Tibial nerve (tissue), 4 donors: ENCODE data around the gene AMOTL2. TPM values are rescaled to one million over a fixed set of nuclear protein-coding genes. Genes with fewer than 3 reads are reported as not detected.

Source experiments
- DNase-seq, 2 donors: peaks; one replicate each; pipeline ENCODE4 v3.0.0-alpha.2; 2019; ENCODE audit warnings: low spot score in 2 of 2
- H3K27ac ChIP-seq, 4 donors: fragments of 200-600 bp; sonication (generic) in 3 of 4; one replicate each; pipeline ENCODE4 v1.5.1; 2017 to 2019; ENCODE audit warnings: mild to moderate bottlenecking in 1 of 4
- H3K27me3 ChIP-seq, 2 donors: fragments of 200-600 bp; sonication (generic) in 1 of 2; one replicate each; pipeline versions ENCODE4 v1.5.1 to v1.6.0; 2017 to 2019
- H3K36me3 ChIP-seq, 3 donors: fragments of 200-600 bp; sonication (generic); one replicate each; pipeline ENCODE4 v1.5.1; 2018 to 2019
- H3K4me1 ChIP-seq, 4 donors: fragments of 200-600 bp; sonication (generic) in 3 of 4; one replicate each; pipeline ENCODE4 v1.5.1; 2017 to 2019
- H3K4me3 ChIP-seq, 4 donors: fragments of 200-600 bp; sonication (generic) in 3 of 4; one replicate each; pipeline ENCODE4 v1.5.1; 2017 to 2019; ENCODE audit warnings: mild to moderate bottlenecking in 1 of 4, moderate library complexity in 1 of 4
- H3K9me3 ChIP-seq, 4 donors: fragments of 200-600 bp; sonication (generic) in 3 of 4; one replicate each; pipeline ENCODE4 v1.5.1; 2017 to 2019
- EP300 ChIP-seq, 2 donors: sonication (generic); formaldehyde crosslinking; IDR thresholded peaks; one replicate each; pipeline ENCODE4 v1.6.1; 2017; ENCODE audit warnings: antibody characterized with exemption in 2 of 2, mild to moderate bottlenecking in 1 of 2
- POLR2A ChIP-seq, 2 donors: fragments of 450-650 bp; IDR thresholded peaks; one replicate each; pipeline ENCODE4 v1.6.1; 2017; ENCODE audit warnings: antibody characterized with exemption in 2 of 2, mild to moderate bottlenecking in 2 of 2, moderate library complexity in 2 of 2
- WGBS, 2 donors: methylation state at CpG; one replicate each; pipeline ENCODE4 v1.1.5; 2018; 5-methylcytosine and 5-hydroxymethylcytosine counted together
- total RNA-seq, 4 donors: library from RNA; depleted of rRNA; stranded (reverse); fragments of >200 nt; gene quantifications; one replicate each; pipeline ENCODE4 v1.1.0, GENCODE V29; 2016
- TF ChIP-seq, protein P1 (sequence below), 5 experiments: fragments of 200-600 bp in 3 of 5; fragments of 450-650 bp in 2 of 5; sonication (generic) in 3 of 5; IDR thresholded peaks; one replicate each; pipeline ENCODE4 v1.5.1; 2016 to 2019; ENCODE audit warnings: antibody characterized with exemption in 5 of 5, mild to moderate bottlenecking in 3 of 5, moderate library complexity in 2 of 5

The AMOTL2 gene
- total RNA-seq, 4 donors from 2014 or later, result 216 to 337 (median 255) TPM

- no peak for DNase-seq
- no peaks in the 10 kb centered on the region for H3K9me3 ChIP-seq
- WGBS, 2 donors, result 25 to 36% methylated on average over 10 of the region's 10 CpGs
- no peaks in the 10 kb centered on the region for H3K27me3 ChIP-seq
- H3K36me3 ChIP-seq, result peaks cover 9 to 75% (median 16%) of the 10 kb centered on the region in 3 donors
- TF ChIP-seq POLR2A (IDR thresholded peaks at IDR 0.05) (no peak), EP300 (IDR thresholded peaks at IDR 0.05) (peak in 1 of 2 donors; percentile 42)
- TF ChIP-seq, protein P1, sequence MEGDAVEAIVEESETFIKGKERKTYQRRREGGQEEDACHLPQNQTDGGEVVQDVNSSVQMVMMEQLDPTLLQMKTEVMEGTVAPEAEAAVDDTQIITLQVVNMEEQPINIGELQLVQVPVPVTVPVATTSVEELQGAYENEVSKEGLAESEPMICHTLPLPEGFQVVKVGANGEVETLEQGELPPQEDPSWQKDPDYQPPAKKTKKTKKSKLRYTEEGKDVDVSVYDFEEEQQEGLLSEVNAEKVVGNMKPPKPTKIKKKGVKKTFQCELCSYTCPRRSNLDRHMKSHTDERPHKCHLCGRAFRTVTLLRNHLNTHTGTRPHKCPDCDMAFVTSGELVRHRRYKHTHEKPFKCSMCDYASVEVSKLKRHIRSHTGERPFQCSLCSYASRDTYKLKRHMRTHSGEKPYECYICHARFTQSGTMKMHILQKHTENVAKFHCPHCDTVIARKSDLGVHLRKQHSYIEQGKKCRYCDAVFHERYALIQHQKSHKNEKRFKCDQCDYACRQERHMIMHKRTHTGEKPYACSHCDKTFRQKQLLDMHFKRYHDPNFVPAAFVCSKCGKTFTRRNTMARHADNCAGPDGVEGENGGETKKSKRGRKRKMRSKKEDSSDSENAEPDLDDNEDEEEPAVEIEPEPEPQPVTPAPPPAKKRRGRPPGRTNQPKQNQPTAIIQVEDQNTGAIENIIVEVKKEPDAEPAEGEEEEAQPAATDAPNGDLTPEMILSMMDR (IDR thresholded peaks at IDR 0.05), result no peak
- peak overlapping the region; percentile 63 to 100 (median 94) for H3K27ac ChIP-seq
- H3K4me3 ChIP-seq, result peak overlapping the region in 1 of 4 donors; percentile 77
- peaks cover 26 to 79% (median 76%) of the 10 kb centered on the region in 4 donors for H3K4me1 ChIP-seq
These were observed 5.0 kb downstream of the AMOTL2 start for GRCh38 chr3:134369231-134369741.

- no peak for DNase-seq
- Histone ChIP-seq H3K4me3 (no peak overlapping the region), H3K27ac (peak overlapping the region; percentile 63 to 100 (median 94)), H3K4me1 (peaks cover 27 to 85% (median 81%) of the 10 kb centered on the region in 4 donors), H3K27me3 (no peaks in the 10 kb centered on the region), H3K36me3 (peaks cover 9 to 77% (median 16%) of the 10 kb centered on the region in 3 donors), H3K9me3 (no peaks in the 10 kb centered on the region)
- TF ChIP-seq EP300 (IDR thresholded peaks at IDR 0.05), result no peak
- TF ChIP-seq, protein P1 (IDR thresholded peaks at IDR 0.05), result no peak
- no peak for TF ChIP-seq POLR2A (IDR thresholded peaks at IDR 0.05)
- whole genome bisulfite sequencing, 2 donors, result 55 to 57% methylated on average over 4 of the region's 4 CpGs
These were observed 5.5 kb downstream of the AMOTL2 start for GRCh38 chr3:134368751-134369105.

- TF ChIP-seq POLR2A (IDR thresholded peaks at IDR 0.05) (no peak), EP300 (IDR thresholded peaks at IDR 0.05) (no peak)
- TF ChIP-seq, protein P1 (IDR thresholded peaks at IDR 0.05), result no peak
- peaks cover 32 to 91% (median 87%) of the 10 kb centered on the region in 4 donors for H3K4me1 ChIP-seq
- DNase-seq, result no peak
- H3K9me3 ChIP-seq, result no peaks in the 10 kb centered on the region
- peak overlapping the region in 1 of 4 donors; percentile 18 for H3K4me3 ChIP-seq
- no peaks in the 10 kb centered on the region for H3K27me3 ChIP-seq
- 54 to 62% methylated on average over 8 of the region's 8 CpGs for WGBS, 2 donors
- H3K27ac ChIP-seq, result peak overlapping the region; percentile 63 to 100 (median 94)
- peaks cover 9 to 79% (median 16%) of the 10 kb centered on the region in 3 donors for H3K36me3 ChIP-seq
These were observed 6.1 kb downstream of the AMOTL2 start for GRCh38 chr3:134367869-134368750.

DNA sequence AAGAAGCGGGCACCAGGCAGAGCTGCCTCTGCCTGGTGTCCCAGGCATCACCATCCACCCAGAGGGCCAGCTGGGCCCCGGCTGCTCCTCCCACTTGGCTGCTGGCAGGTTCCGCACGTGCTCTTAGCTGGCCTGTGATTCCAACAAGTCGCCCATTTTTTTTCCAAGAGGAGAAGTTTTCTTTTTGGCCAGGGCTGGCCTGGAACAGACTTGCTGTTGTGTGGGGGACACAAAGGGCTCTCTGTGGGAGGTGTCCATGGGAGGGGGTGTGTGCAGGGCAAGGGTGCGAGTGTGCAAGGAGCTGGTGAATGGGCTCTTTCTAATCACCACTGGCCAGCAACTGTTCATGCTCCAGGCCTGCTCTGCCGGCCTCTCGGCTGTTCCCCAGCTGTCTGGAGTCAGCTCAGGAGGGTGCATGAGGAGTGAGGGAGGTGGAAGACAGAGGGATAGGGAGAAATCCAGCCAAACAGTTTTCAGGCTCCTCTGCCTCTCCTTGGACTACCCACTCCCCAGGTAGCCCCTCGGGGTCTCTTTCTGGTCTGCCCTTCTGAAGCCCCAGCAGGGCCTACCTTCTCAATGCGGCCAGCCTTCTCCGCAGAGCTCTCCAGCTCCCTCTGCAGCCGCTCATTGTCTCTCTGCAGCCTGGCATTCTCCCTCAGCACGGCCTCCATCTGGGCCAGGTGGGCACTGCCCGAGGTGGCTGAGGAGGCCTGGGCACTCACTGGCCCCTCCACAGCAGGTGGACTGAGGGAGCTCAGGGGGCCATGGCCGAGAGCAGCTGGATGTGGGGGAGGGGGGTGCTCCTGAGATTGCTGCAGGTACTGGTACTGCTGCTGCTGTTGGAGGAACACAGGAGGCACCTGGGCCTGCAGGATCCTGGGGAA is 7.1 kb downstream of the AMOTL2 start:
- 26 to 31% methylated on average over 14 to 15 of the region's 15 CpGs for WGBS, 2 donors
- no peaks in the 10 kb centered on the region for H3K27me3 ChIP-seq
- peak overlapping the region; percentile 63 to 100 (median 94) for H3K27ac ChIP-seq
- H3K9me3 ChIP-seq, result no peaks in the 10 kb centered on the region
- DNase-seq, result peak in 1 of 2 donors; percentile 61
- TF ChIP-seq, protein P1 (IDR thresholded peaks at IDR 0.05), result peak in 1 of 5 experiments; percentile 4
- TF ChIP-seq EP300 (IDR thresholded peaks at IDR 0.05) (peak in 1 of 2 donors; percentile 93), POLR2A (IDR thresholded peaks at IDR 0.05) (peak in 1 of 2 donors; percentile 21)
- peaks cover 9 to 84% (median 16%) of the 10 kb centered on the region in 3 donors for H3K36me3 ChIP-seq
- peaks cover 38 to 100% (median 97%) of the 10 kb centered on the region in 4 donors for H3K4me1 ChIP-seq
- H3K4me3 ChIP-seq, result peak overlapping the region in 1 of 4 donors; percentile 18
